ENCODE measurements around the gene MEF2B.

Gene MEF2B

GRCh38 chr19:19120308-19121231, 49.5 kb downstream of the MEF2B start:
- no peak for DNase-seq (ENCODE audit: low spot score)
- TF ChIP-seq CTCF (IDR thresholded peaks at IDR 0.05; ENCODE audit: extremely low read depth, insufficient read depth, missing control alignments), result no peak
- in situ Hi-C loops (cut with MboI; ENCODE audit: low pct_unique_long_range_greater_than_20kb, low sequenced_read_pairs, unreplicated experiment), result no loop called here

DNA sequence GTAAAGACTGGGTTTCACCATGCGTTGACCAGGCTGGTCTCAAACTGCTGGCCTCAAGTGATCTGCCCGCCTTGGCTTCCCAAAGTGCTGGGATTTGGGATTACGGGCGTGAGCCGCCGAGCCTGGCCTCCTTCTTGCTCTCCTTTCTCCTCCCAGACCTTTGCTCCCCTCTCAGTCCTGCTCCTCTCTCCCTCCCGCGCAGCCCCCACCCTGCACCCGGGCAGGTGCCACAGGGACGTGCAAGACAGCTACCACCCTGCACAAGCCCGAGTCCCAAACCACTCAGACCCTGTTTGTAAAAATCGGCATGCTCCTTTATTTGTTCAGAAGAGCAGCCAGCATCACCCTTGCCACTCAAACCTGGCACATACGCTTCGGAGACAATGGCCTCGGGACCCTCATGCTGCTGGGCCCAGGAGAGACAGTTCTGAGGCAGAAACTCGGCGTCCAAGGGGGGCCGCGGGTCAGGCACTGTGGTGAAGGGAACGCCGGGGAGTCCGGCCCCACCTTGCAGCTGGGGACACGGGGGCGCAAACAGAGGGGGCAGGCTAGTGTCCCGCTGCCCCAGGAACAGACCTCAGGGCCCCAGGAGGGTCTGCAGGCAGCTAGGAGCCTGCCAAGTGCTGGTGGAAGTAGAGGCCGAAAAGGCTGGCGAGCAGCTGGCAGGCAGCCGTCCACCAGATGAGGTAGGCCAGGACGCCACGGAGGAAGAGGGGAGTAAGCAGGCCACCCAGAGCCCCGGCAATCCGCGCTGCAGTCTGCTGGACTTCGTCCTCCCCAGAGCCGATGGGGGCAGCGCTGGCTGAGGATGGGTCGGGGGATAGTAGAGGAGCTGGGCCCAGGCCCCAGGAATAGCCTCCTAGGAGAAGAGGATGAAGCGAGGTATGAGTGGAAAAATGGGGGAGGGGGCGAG, 50.5 kb downstream of the MEF2B start:
- in situ Hi-C loops (cut with MboI; ENCODE audit: low pct_unique_long_range_greater_than_20kb, low sequenced_read_pairs, unreplicated experiment), result no loop called here
- no peak for TF ChIP-seq CTCF (IDR thresholded peaks at IDR 0.05; ENCODE audit: extremely low read depth, insufficient read depth, missing control alignments)
- no peak for DNase-seq (ENCODE audit: low spot score)

DNA sequence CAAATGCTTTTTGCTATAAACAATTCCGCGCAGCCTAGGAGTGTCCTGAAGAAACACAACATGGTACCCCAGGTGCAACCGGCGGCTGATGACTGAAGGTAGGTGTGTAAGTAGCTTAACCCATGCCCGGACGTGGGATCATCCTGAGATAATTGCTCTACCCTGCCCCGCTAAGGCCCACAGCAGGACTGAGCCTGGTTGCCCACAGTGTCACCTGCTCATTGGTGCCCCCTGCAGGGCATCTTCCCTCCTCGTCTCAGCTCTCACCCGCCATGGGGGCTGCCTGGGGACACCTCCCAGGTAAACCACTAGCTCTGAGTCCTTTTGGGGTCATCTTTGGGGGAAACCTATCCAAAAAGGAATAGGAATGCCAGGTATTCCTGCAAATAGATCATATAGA, 54.1 kb downstream of the MEF2B start:
- TF ChIP-seq CTCF (IDR thresholded peaks at IDR 0.05; ENCODE audit: extremely low read depth, insufficient read depth, missing control alignments), result peak; percentile 63
- DNase-seq (ENCODE audit: low spot score), result peak; percentile 72
- in situ Hi-C loops (cut with MboI; ENCODE audit: low pct_unique_long_range_greater_than_20kb, low sequenced_read_pairs, unreplicated experiment), result no loop called here

DNA sequence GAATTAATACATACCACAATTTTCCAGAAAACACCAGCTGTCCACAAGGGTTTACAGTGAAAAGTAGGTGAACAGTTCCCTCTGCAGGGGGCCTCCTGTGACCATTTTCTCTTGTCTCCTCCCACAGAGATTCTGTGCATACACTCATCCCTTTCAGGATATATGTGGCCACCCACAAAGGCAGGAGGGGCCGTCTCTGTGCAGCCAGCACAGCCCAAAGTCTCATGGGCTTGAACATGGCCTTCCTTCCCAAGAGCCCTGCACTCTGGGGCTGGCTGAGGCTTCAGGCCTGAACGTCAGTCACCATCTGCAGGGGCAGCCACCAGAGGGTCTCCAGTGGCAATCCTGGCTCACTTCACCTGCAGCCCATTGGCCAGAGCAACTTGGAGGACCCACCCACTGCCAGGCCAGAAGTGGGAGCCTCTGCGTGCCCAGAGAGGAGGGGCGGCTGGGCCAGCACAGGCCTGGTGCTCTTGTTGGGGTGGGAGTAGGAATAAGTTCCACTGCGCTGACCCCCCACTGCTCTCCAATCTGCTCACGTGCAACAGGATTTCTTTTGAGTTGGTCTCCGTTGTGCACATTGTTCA, 56.9 kb downstream of the MEF2B start:
- TF ChIP-seq CTCF (IDR thresholded peaks at IDR 0.05; ENCODE audit: extremely low read depth, insufficient read depth, missing control alignments), result peak; percentile 4
- in situ Hi-C loops (cut with MboI; ENCODE audit: low pct_unique_long_range_greater_than_20kb, low sequenced_read_pairs, unreplicated experiment), result no loop called here
- no peak for DNase-seq (ENCODE audit: low spot score)

GRCh38 chr19:19111967-19112580, 58.0 kb downstream of the MEF2B start:
- no peak for TF ChIP-seq CTCF (IDR thresholded peaks at IDR 0.05; ENCODE audit: extremely low read depth, insufficient read depth, missing control alignments)
- no peak for DNase-seq (ENCODE audit: low spot score)
- in situ Hi-C loops (cut with MboI; ENCODE audit: low pct_unique_long_range_greater_than_20kb, low sequenced_read_pairs, unreplicated experiment), result no loop called here

All from GM13977 (cell line).